Naive B cell (primary cell): ENCODE results near the gene SELENOM. TPM values are rescaled to one million over a fixed set of nuclear protein-coding genes. Genes with fewer than 3 reads are reported as not detected.
A peak's percentile ranks its signal among the peaks of the same experiment; 100 is the strongest.
"Not testable (repeated sequence)": the region's sequence is repeated elsewhere in the genome, so short reads cannot be mapped to it uniquely, and the experiment has no call there.

Source experiments
- ATAC-seq, 2 donors: fragments of 150-1000 bp; cut with Tn5 transposase; 2 replicates each; pipeline ENCODE4 v1.10.0; 2021; ENCODE audit warnings: low read depth in 2 of 2, mild to moderate bottlenecking in 2 of 2, moderate library complexity in 2 of 2
- DNase-seq: peaks from one replicate; pipeline ENCODE4 v3.0.0; 2022
- H3K27ac Mint-ChIP-seq, 6 donors: one replicate each; pipeline ENCODE4 v1.8.0; 2020 to 2022; ENCODE audit warnings: mild to moderate bottlenecking in 6 of 6, mixed read lengths in 6 of 6, moderate library complexity in 5 of 6, inconsistent platforms in 2 of 6
- H3K27me3 Mint-ChIP-seq, 3 donors: one replicate each; pipeline ENCODE4 v1.8.0; 2021 to 2022; ENCODE audit warnings: mixed read lengths in 3 of 3, mild to moderate bottlenecking in 1 of 3
- H3K36me3 Mint-ChIP-seq, 2 donors: one replicate each; pipeline ENCODE4 v1.8.0; 2020 to 2022; ENCODE audit warnings: mixed read lengths in 2 of 2, inconsistent platforms in 1 of 2, mild to moderate bottlenecking in 1 of 2
- H3K4me1 Mint-ChIP-seq, 3 donors: one replicate each; pipeline ENCODE4 v1.8.0; 2020 to 2022; ENCODE audit warnings: mixed read lengths in 3 of 3, inconsistent platforms in 1 of 3, mild to moderate bottlenecking in 1 of 3, moderate library complexity in 1 of 3
- H3K4me3 Mint-ChIP-seq, 8 donors: one replicate each; pipeline ENCODE4 v1.8.0; 2020 to 2022; ENCODE audit warnings: mild to moderate bottlenecking in 8 of 8, mixed read lengths in 8 of 8, moderate library complexity in 8 of 8, inconsistent platforms in 2 of 8
- H3K9me3 Mint-ChIP-seq, 7 donors: one replicate each; pipeline ENCODE4 v1.8.0; 2020 to 2022; ENCODE audit warnings: mixed read lengths in 7 of 7, mild to moderate bottlenecking in 5 of 7, inconsistent platforms in 2 of 7, moderate library complexity in 1 of 7
- polyA plus RNA-seq, 6 donors: library from polyadenylated mRNA; unstranded; fragments of 300-500 nt; fragmentation: Illumina TruSeq; gene quantifications; one replicate each; pipeline ENCODE4 v1.2.3, GENCODE V29; 2021; ENCODE audit warnings: low read depth in 6 of 6

Gene SELENOM
- polyA plus RNA-seq, 6 donors from 2014 or later, result 31.1 to 54.8 (median 42.9) TPM

DNA sequence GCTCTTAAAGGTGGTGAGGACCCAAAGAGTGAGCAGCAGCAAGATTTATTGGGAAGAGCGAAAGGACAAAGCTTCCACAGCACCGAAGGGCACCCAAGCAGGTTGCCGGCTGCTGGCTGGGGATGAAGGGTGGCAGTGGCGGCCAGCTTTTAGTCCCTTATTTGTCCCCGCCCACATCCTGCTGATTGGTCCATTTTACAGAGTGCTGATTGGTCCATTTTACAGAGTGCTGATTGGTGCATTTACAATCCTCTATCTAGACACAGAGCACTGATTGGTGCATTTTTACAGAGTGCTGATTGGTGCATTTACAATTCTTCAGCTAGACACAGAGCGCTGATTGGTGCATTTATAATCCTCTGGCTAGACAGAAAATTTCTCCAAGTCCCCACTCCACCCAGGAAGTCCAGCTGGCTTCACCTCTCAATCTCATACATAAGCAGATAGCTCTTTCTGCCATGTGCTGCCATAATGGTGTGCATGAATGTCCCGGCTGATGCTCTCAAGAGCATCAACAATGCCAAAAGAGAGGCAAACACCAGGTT, 5.3 kb upstream of the SELENOM start:
- H3K27ac Mint-ChIP-seq, H3K27me3 Mint-ChIP-seq, ATAC-seq, H3K4me3 Mint-ChIP-seq, H3K4me1 Mint-ChIP-seq, DNase-seq, H3K36me3 Mint-ChIP-seq, H3K9me3 Mint-ChIP-seq: not testable (repeated sequence)

DNA sequence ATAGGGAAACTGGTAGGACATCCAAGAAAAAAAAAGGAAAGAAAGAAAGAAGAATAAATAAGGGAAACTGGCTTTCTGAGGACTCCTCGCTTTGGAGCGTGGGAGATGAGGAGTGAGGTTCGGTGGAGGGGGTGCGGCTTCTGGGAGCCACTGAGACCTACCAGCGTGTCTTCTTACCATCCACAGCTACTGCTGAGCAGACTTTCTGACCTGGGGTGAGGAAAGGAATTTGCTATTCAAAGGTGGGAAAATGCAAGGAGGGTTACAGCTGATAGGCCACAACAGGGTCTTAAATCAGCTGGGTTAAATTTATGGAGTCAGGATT, 488 bp upstream of the SELENOM start:
- DNase-seq (no peak), ATAC-seq (peak; percentile 25 to 32)
- H3K36me3 Mint-ChIP-seq, result no peaks in the 10 kb centered on the region
- H3K4me3 Mint-ChIP-seq, result peak overlapping the region; percentile 89 to 98 (median 94)
- H3K27me3 Mint-ChIP-seq, result peaks cover 0 to 5% (median 0%) of the 10 kb centered on the region in 3 donors
- peaks cover 15 to 22% (median 15%) of the 10 kb centered on the region in 3 donors for H3K4me1 Mint-ChIP-seq
- H3K9me3 Mint-ChIP-seq, result peaks cover 0 to 2% (median 0%) of the 10 kb centered on the region in 7 donors
- H3K27ac Mint-ChIP-seq, result peak overlapping the region; percentile 16 to 86 (median 67)

DNA sequence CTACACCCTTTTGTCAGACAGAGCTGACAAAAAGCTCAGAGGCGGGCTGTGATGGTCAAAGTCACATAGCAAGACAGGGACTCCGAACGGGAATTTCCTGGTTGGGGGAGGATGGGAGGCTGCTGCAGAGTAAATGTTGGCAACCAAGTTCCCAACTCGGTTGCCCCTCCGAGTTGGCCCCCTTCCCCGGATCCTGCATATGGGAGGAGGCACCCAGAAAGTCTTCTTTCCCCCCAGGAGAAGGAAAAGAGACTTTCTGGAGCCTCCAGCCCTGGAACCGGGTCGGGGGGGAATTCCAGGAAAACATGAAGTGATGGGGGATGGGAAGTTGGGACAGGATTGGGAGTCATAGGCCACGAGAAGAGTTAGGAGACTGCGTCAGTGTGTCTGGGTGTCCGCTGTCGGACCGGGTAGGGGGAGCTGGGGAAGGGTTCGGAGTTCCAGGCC, 614 bp downstream of the SELENOM start:
- ATAC-seq, result no peak
- Mint-ChIP-seq H3K4me3 (peak overlapping the region; percentile 89 to 98 (median 94)), H3K27ac (peak overlapping the region in 4 of 6 donors; percentile 69 to 96 (median 84)), H3K27me3 (peaks cover 0 to 5% (median 0%) of the 10 kb centered on the region in 3 donors), H3K4me1 (peaks cover 15 to 22% (median 15%) of the 10 kb centered on the region in 3 donors), H3K9me3 (no peaks in the 10 kb centered on the region), H3K36me3 (no peaks in the 10 kb centered on the region)
- no peak for DNase-seq

DNA sequence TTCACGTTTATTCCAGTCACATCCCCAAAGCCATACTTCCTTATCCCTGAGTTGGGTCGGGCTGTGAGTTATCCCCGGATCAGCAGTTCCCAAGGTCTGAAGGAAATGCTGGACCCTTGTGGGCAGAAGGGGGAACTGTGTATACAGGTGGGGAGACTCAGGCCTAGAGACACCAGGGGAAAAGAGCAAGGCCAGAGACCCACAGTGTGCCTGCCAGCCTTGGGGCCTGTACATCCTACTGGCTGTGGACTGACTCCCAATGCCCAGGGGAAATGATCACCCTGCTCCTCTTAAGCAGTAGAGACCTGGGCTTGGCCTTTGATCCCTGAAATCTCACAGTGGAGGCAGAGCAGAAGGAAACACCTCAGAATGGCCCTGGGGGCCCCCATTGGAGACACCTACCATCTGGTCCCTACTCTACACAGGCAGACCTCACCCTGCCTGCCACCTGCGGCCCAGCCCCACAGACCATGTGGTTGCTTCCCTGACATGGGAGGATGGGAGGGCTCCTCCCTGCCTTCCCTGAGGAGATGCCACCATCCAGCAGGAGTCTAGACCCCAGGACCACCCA, 1.3 kb downstream of the SELENOM start:
- Mint-ChIP-seq H3K4me3 (peak overlapping the region; percentile 66 to 98 (median 94)), H3K4me1 (peaks cover 15 to 22% (median 15%) of the 10 kb centered on the region in 3 donors), H3K27ac (peak overlapping the region in 1 of 6 donors; percentile 79), H3K36me3 (no peaks in the 10 kb centered on the region), H3K27me3 (peaks cover 0 to 5% (median 0%) of the 10 kb centered on the region in 3 donors), H3K9me3 (peaks cover 0 to under 1% (median 0%) of the 10 kb centered on the region in 7 donors)
- DNase-seq (no peak), ATAC-seq (no peak)

DNA sequence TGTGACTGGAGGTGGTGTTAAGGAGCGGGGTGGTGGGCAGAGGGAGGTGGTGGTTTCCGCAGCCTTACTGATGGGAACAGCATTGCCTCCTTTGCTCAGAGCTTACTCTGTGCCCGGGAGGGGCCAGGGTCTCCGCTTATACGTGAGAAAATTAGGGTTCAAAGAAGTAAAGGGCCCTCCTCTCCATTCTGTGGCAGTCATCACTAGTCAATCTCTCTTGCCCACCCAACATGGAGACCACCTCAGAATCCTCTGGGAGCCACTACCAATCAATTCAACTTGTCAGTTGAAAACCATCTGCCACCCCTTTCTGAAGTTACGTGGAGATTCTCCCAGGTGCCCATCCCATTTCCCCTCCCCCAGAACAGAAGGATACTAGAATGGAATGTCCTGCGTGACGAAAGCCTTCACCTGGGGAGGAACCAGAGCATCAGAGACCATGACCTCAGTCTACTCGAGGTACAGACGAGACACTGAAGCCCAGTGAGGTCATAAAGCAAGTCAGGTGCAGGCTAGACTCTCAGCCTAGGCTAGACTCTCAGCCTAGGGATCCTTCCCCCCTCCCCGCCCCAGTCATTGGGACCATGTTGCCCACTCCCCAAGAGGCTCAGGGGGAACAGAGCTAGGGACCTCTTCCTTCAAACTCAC, 2.0 kb downstream of the SELENOM start:
- no peak overlapping the region for H3K27ac Mint-ChIP-seq
- DNase-seq (no peak), ATAC-seq (no peak)
- peaks cover 15 to 22% (median 15%) of the 10 kb centered on the region in 3 donors for H3K4me1 Mint-ChIP-seq
- peak overlapping the region in 6 of 8 donors; percentile 26 to 98 (median 92) for H3K4me3 Mint-ChIP-seq
- peaks cover 0 to 5% (median 0%) of the 10 kb centered on the region in 3 donors for H3K27me3 Mint-ChIP-seq
- H3K9me3 Mint-ChIP-seq, result peaks cover 0 to 2% (median 0%) of the 10 kb centered on the region in 7 donors
- no peaks in the 10 kb centered on the region for H3K36me3 Mint-ChIP-seq

DNA sequence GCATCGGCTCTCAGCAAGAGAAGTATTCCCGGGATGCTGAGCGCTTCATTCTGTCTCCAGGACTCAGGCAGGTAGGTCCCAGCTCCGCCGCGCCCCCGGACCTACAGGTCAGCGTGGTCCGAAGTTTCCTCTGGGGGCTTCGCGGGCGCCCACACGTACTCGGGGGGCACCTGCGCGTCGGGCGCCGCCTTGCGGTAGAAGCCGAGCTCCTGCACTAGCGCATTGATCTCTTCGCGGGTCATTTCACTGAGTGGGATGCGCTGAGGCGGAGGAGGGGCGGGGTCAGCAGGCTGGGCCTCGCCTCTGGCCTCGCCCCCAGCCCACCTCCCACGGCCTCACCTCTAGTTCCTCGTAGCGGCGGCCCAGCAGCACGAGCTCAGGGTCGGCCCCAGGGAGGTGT, 2.5 kb downstream of the SELENOM start:
- Mint-ChIP-seq H3K36me3 (no peaks in the 10 kb centered on the region), H3K4me3 (peak overlapping the region in 1 of 8 donors; percentile 98), H3K27ac (no peak overlapping the region), H3K27me3 (peaks cover 0 to 4% (median 0%) of the 10 kb centered on the region in 3 donors), H3K4me1 (peaks cover 15 to 22% (median 15%) of the 10 kb centered on the region in 3 donors), H3K9me3 (peaks cover 0 to 2% (median 0%) of the 10 kb centered on the region in 7 donors)
- ATAC-seq, result no peak
- no peak for DNase-seq

DNA sequence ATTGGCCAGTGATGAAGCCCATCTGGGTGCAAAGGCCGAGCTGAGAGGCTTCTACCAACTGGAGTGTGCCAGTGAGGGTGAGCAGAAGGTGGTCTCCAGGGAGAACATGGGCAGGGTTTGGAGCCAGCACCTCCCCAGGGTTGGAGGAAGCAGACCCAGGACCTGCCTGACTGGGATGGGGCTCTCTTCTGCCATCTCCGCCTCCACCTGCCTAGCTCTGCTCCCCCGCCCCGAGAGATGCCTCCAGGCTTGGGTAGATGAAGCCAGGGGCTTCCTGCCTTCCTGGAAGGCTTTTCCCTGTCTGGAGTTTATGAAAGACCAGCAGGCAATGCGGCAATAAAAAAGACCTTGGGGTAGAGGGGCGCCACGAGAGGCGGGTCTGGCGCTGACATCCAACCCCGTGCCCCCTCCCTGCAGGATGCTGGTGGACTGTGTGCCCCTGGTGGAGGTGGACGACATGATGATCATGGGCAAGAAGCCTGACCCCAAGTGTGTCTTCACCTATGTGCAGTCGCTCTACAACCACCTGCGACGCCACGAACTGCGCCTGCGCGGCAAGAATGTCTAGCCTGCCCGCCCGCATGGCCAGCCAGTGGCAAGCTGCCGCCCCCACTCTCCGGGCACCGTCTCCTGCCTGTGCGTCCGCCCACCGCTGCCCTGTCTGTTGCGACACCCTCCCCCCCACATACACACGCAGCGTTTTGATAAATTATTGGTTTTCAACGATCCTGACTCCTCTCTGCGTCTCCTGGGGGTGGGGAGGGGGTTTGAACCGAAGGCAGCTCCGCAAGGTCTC, 3.3 kb downstream of the SELENOM start:
- no peak for ATAC-seq
- Mint-ChIP-seq H3K27me3 (no peaks in the 10 kb centered on the region), H3K4me3 (peak overlapping the region in 2 of 8 donors; percentile 30 to 33), H3K9me3 (peaks cover 0 to 2% (median 0%) of the 10 kb centered on the region in 7 donors), H3K27ac (no peak overlapping the region), H3K36me3 (no peaks in the 10 kb centered on the region), H3K4me1 (peaks cover 15 to 22% (median 15%) of the 10 kb centered on the region in 3 donors)
- DNase-seq, result no peak

DNA sequence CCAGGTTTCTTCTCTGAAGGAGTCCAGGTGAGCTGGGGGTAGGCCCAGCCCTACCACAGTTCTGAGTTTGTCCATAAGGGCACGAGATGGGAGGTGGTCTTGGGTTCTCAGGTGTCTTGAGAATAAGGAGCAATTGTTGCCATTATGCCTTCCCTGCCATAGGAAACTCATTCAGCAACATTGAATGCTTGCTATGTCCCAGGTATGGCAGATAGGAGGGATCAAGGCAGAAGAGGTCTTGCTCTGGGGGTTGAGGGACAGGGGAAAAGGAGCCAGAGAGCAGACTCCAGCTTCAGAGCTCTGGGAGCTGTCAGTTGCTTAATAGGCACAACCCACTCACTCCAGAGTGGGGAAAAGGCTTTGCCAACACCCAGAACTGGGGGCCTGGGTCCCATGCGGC, 4.3 kb downstream of the SELENOM start:
- no peak overlapping the region for H3K27ac Mint-ChIP-seq
- peaks cover 15 to 21% (median 15%) of the 10 kb centered on the region in 3 donors for H3K4me1 Mint-ChIP-seq
- H3K4me3 Mint-ChIP-seq, result no peak overlapping the region
- ATAC-seq (no peak), DNase-seq (no peak)
- no peaks in the 10 kb centered on the region for H3K27me3 Mint-ChIP-seq
- peaks cover 0 to 2% (median 0%) of the 10 kb centered on the region in 7 donors for H3K9me3 Mint-ChIP-seq
- H3K36me3 Mint-ChIP-seq, result no peaks in the 10 kb centered on the region

DNA sequence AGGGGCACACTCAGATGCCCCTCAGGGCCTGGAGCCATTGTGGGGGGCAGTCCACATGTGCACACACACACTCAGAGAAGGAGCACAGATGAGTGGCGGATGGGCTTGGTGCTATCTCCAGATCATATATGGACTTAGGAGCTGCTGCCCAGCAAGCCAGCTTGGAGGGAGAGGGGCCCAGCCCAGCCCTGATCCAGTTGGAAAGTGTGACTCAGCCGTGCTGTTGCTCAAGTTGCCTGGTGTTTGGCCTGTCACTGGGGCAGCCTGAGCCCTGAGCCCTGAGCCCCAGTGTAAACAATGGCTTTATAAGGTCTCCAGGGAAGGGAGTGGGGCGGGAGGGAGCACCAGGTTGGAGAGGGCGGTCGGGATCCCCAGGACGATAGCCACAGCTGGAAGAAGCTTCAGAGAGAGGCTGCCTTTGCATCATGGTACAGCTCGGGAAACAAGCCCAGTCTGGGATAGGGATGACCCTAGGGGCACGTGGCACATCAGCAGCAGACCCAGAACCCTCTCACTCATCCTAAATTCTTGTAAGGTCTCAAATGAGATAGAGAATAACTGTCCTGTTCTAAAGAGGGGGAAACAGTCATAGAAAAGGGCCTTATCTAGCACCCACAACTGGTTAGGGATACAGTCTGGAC, 4.8 kb downstream of the SELENOM start:
- no peaks in the 10 kb centered on the region for H3K27me3 Mint-ChIP-seq
- H3K36me3 Mint-ChIP-seq, result no peaks in the 10 kb centered on the region
- peaks cover 9 to 16% (median 10%) of the 10 kb centered on the region in 3 donors for H3K4me1 Mint-ChIP-seq
- peaks cover 0 to 2% (median 0%) of the 10 kb centered on the region in 7 donors for H3K9me3 Mint-ChIP-seq
- DNase-seq, result no peak
- H3K27ac Mint-ChIP-seq, result no peak overlapping the region
- no peak for ATAC-seq
- H3K4me3 Mint-ChIP-seq, result no peak overlapping the region

DNA sequence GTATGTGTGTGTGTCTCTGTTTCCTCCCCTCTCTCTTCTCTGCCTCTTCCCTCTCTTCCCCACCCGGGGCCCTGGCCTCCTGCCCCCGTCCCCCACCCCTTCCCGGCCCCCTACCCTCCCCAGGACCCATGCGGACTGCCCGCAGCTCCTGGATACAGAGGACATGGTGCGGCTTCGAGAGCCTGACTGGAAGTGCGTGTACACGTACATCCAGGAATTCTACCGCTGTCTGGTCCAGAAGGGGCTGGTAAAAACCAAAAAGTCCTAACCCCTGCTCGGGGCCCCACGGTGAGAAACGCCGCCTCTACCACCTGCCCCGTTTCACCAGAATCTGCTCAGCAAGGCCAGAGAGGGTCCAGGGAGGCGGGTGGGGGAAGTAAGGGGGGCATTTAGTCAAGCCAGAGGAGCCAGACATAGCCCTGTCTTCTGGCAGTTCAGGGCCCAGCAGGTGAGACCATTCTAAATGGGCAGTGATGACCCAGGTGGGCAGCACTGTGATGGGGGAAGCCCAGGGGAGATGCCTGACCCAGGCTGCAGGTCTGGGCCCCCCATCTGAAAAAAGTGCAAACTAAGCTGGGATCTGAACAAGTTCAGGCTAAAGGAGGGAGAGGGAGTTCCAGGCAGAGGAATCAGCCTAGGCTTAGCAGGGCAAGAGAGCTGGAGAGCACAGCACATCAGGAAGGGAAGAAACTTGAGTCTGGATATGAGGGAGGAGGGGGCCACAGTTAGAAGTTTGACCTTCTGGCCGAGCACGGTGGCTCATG, 6.4 kb downstream of the SELENOM start:
- H3K9me3 Mint-ChIP-seq, result peaks cover 0 to 2% (median 0%) of the 10 kb centered on the region in 7 donors
- no peaks in the 10 kb centered on the region for H3K27me3 Mint-ChIP-seq
- no peak overlapping the region for H3K4me3 Mint-ChIP-seq
- peak overlapping the region in 2 of 6 donors; percentile 66 to 67 for H3K27ac Mint-ChIP-seq
- peaks cover 0 to 2% (median 1%) of the 10 kb centered on the region in 3 donors for H3K4me1 Mint-ChIP-seq
- no peaks in the 10 kb centered on the region for H3K36me3 Mint-ChIP-seq
- ATAC-seq (no peak), DNase-seq (no peak)

DNA sequence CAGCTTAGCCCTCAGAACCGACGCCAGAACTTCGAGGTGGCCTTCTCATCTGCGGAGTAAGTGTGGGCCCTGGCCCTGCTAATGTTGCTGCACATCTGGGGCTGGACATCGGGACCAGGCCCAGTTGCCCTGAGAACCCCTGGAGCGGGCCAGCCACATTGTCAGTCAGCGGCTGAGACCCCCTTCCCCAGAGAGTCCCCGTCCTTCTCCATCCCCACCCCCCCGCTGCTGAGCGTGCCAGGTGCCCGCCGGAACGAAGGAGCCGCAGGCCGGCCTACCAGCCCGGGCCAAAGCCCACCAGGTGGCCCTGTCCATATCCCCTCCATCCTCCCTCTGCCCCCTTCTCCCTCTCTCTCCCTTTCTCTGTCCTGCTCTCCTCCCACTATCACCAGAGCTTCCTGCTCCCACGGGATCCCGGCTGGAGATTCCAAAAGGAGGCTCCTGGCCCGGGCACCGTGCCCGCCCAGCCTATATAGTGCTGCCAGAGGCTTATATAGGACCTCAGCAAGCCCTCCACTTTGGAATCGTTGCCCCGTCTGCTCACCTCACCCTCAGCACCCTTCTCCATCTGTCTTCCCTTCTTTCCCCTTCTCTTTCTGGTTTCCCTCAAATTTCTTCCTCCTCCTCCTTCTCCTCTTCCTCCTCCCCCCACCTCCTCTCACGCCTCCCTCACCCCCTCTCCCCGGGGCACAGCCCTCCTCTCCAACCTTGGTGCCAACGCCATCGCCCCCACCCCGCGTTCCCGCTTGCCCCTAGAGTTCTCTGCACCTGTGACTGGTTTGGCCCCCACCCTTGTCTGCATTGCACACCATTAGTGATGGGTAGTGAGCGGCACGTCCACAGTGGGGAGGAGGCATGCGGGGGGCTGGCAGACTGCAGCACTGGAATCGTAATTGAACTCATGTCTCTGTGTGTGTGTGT, 7.3 kb downstream of the SELENOM start:
- H3K27me3 Mint-ChIP-seq, result no peaks in the 10 kb centered on the region
- H3K36me3 Mint-ChIP-seq, result no peaks in the 10 kb centered on the region
- DNase-seq, result no peak
- peak overlapping the region in 1 of 6 donors; percentile 77 for H3K27ac Mint-ChIP-seq
- H3K4me3 Mint-ChIP-seq, result no peak overlapping the region
- no peak for ATAC-seq
- no peaks in the 10 kb centered on the region for H3K4me1 Mint-ChIP-seq
- H3K9me3 Mint-ChIP-seq, result peaks cover 0 to 2% (median 0%) of the 10 kb centered on the region in 7 donors
